ENCODE data around the gene PIAS4. TPM values are rescaled to one million over a fixed set of nuclear protein-coding genes. Genes with fewer than 3 reads are reported as not detected.

Gene PIAS4
- total and polyA plus RNA-seq, 2 of the 13 experiments (the other 11 are each of a cell fraction or from before 2014, with no cell fraction given), result 9.0 to 20.1 TPM

GRCh38 chr19:3979674-3980352, 27.7 kb upstream of the PIAS4 start (continued):
- TF ChIP-seq ZXDC (CRISPR knock-in tag; IDR thresholded peaks at IDR 0.05) (no peak), RNF2 (conservative IDR thresholded peaks at IDR 0.05; ENCODE audit: low read depth) (no peak), DMTF1 (CRISPR knock-in tag; IDR thresholded peaks at IDR 0.05) (no peak), ZBTB10 (CRISPR knock-in tag; IDR thresholded peaks at IDR 0.05; ENCODE audit: borderline replicate concordance) (no peak), ZNF598 (CRISPR knock-in tag; IDR thresholded peaks at IDR 0.05; ENCODE audit: borderline replicate concordance) (no peak), ZC3H13 (CRISPR knock-in tag; IDR thresholded peaks at IDR 0.05) (peak; percentile 64; the same call in 1 of the 2 replicates), CSRNP1 (CRISPR knock-in tag; IDR thresholded peaks at IDR 0.05) (no peak), POLR2AphosphoS5 (IDR thresholded peaks at IDR 0.05; ENCODE audit: low read depth, low read length) (peak; percentile 24; the same call in 1 of the 2 replicates), PHF8 (CRISPR knock-in tag; IDR thresholded peaks at IDR 0.05) (no peak), ZNF768 (CRISPR knock-in tag; IDR thresholded peaks at IDR 0.05) (0 out of 2 replicates have a peak, but pooled peaks have one; percentile 15), AGO2 (optimal IDR thresholded peaks at IDR 0.05; ENCODE audit: low read depth, low read length) (peak; percentile 98), JUN (CRISPR knock-in tag; IDR thresholded peaks at IDR 0.05) (no peak), GLI4 (CRISPR knock-in tag; IDR thresholded peaks at IDR 0.05; ENCODE audit: borderline replicate concordance) (no peak), ARNT2 (CRISPR knock-in tag; IDR thresholded peaks at IDR 0.05; ENCODE audit: low read depth) (no peak), RBFOX2 (IDR thresholded peaks at IDR 0.05; ENCODE audit: low read depth, low read length) (peak; percentile 89), RBM39 (IDR thresholded peaks at IDR 0.05; ENCODE audit: low read depth, low read length, poor library complexity, severe bottlenecking) (no peak), PRPF4 (IDR thresholded peaks at IDR 0.05; ENCODE audit: low read depth, low read length, poor library complexity, severe bottlenecking) (no peak), AHR (CRISPR knock-in tag; IDR thresholded peaks at IDR 0.05) (no peak), ZNF30 (CRISPR knock-in tag; IDR thresholded peaks at IDR 0.05) (no peak)

All from HepG2 (cell line).